IMR-90 (cell line): ENCODE results near the gene PLEKHG7. TPM values are rescaled to one million over a fixed set of nuclear protein-coding genes. Genes with fewer than 3 reads are reported as not detected.

Experiments used
- ATAC-seq: fragments of 200-7000 bp; cut with Tn5 transposase; 2 replicates; pipeline ENCODE4 v1.9.1; 2020; ENCODE audit warnings: low read depth, mild to moderate bottlenecking, moderate library complexity
- BruUV-seq: library from RNA; stranded (reverse); fragments of 400-500 nt; replicated peaks from 2 replicates; lab custom pipeline; 2021; lab: Mats Ljungman, UMichigan
- CTCF ChIA-PET: fragments of 300-600 bp; formaldehyde crosslinking; extraction: SDS; loops from one replicate; lab custom pipeline; 2021; ENCODE audit warnings: antibody characterized with exemption; lab: Yijun Ruan, JAX
- POLR2A ChIA-PET: fragments of 300-600 bp; sonication (Branson Sonifier 250); formaldehyde crosslinking; loops from one replicate; lab custom pipeline; 2022; ENCODE audit warnings: antibody characterized with exemption; ENCODE audit not compliant: unreplicated experiment; lab: Charles Lee
- DNase-seq: peaks from one replicate; pipeline ENCODE4 v3.0.0; 2013
- H2AFZ ChIP-seq: replicated peaks from 2 replicates; pipeline ENCODE3; 2013; ENCODE audit warnings: low read length, mild to moderate bottlenecking; ENCODE audit not compliant: poor library complexity
- H2AK5ac ChIP-seq: 2 replicates; pipeline ENCODE4 v1.6.1; 2013; ENCODE audit warnings: low read depth, low read length, inconsistent platforms
- H2AK9ac ChIP-seq: replicated peaks from 2 replicates; pipeline ENCODE3; 2013; ENCODE audit warnings: mild to moderate bottlenecking, low read depth, low read length, moderate library complexity; ENCODE audit not compliant: poor library complexity
- H2BK120ac ChIP-seq: 2 replicates; pipeline ENCODE4 v1.6.1; 2013; ENCODE audit warnings: low read depth, low read length, inconsistent platforms
- H2BK15ac ChIP-seq: 3 replicates; pipeline ENCODE4 v1.6.1; 2013; ENCODE audit warnings: low read depth, low read length, inconsistent platforms
- H2BK20ac ChIP-seq: 2 replicates; pipeline ENCODE4 v1.6.1; 2013; ENCODE audit warnings: low read depth, mild to moderate bottlenecking, inconsistent platforms, low read length, moderate library complexity
- H2BK5ac ChIP-seq: 2 replicates; pipeline ENCODE4 v1.6.1; 2013; ENCODE audit warnings: mild to moderate bottlenecking, low read depth, low read length, inconsistent platforms; ENCODE audit not compliant: poor library complexity, severe bottlenecking
- H3K14ac ChIP-seq: replicated peaks from 2 replicates; pipeline ENCODE4 v1.6.1; 2013; ENCODE audit warnings: low read depth, low read length, inconsistent platforms
- H3K18ac ChIP-seq: 2 replicates; pipeline ENCODE4 v1.6.1; 2013; ENCODE audit warnings: low read depth, low read length, control low read depth
- H3K23ac ChIP-seq: 2 replicates; pipeline ENCODE4 v1.6.1; 2013; ENCODE audit warnings: low read depth, low read length, inconsistent platforms
- H3K27ac ChIP-seq: 2 replicates; pipeline ENCODE4 v1.5.1; 2013; ENCODE audit warnings: mild to moderate bottlenecking, control low read depth, low read length; ENCODE audit not compliant: insufficient read depth
- H3K27me3 ChIP-seq: 2 replicates; pipeline ENCODE4 v1.6.1; 2013; ENCODE audit warnings: low read length; ENCODE audit not compliant: control insufficient read depth, insufficient read depth
- H3K36me3 ChIP-seq: 2 replicates; pipeline ENCODE4 v1.6.1; 2013; ENCODE audit warnings: low read length, mixed read lengths; ENCODE audit not compliant: control insufficient read depth, insufficient read depth
- H3K4ac ChIP-seq: 2 replicates; pipeline ENCODE4 v1.6.1; 2013; ENCODE audit warnings: low read depth, low read length, inconsistent platforms
- H3K4me1 ChIP-seq: 2 replicates; pipeline ENCODE4 v1.6.1; 2013; ENCODE audit warnings: low read length, mixed read lengths; ENCODE audit not compliant: control insufficient read depth, insufficient read depth
- H3K4me2 ChIP-seq: 2 replicates; pipeline ENCODE4 v1.6.1; 2013; ENCODE audit warnings: low read depth, mild to moderate bottlenecking, control low read depth, low read length, moderate library complexity
- H3K4me3 ChIP-seq: 2 replicates; pipeline ENCODE4 v1.5.1; 2013; ENCODE audit warnings: low read depth, mild to moderate bottlenecking, control low read depth, low read length, moderate library complexity; ENCODE audit not compliant: insufficient read depth
- H3K56ac ChIP-seq: 2 replicates; pipeline ENCODE4 v1.6.1; 2013; ENCODE audit warnings: low read length, inconsistent platforms; ENCODE audit not compliant: insufficient read depth; ENCODE audit errors: extremely low read depth
- H3K79me1 ChIP-seq, 2 experiments: 2 replicates each; pipeline ENCODE4 v1.6.1; 2013; ENCODE audit warnings: low read length in 2 of 2, inconsistent platforms in 1 of 2, low read depth in 1 of 2
- H3K9ac ChIP-seq: 2 replicates; pipeline ENCODE4 v1.6.1; 2013; ENCODE audit warnings: low read depth, low read length, control low read depth
- H3K9me1 ChIP-seq: 2 replicates; pipeline ENCODE4 v1.6.1; 2013; ENCODE audit warnings: low read length, inconsistent platforms; ENCODE audit not compliant: insufficient read depth
- H3K9me3 ChIP-seq: 2 replicates; pipeline ENCODE4 v1.6.1; 2013; ENCODE audit warnings: low read length; ENCODE audit not compliant: control insufficient read depth, insufficient read depth
- H4K20me1 ChIP-seq: 2 replicates; pipeline ENCODE4 v1.6.1; 2013; ENCODE audit warnings: low read length, inconsistent platforms; ENCODE audit not compliant: insufficient read depth
- H4K5ac ChIP-seq: 2 replicates; pipeline ENCODE4 v1.6.1; 2013; ENCODE audit warnings: mild to moderate bottlenecking, low read depth, low read length, control low read depth
- H4K8ac ChIP-seq, 2 experiments: 2 replicates each; pipeline ENCODE4 v1.6.1; 2013; ENCODE audit warnings: low read depth in 2 of 2, low read length in 2 of 2, control low read depth in 1 of 2, inconsistent platforms in 1 of 2
- H4K91ac ChIP-seq: 2 replicates; pipeline ENCODE4 v1.6.1; 2013; ENCODE audit warnings: low read depth, low read length, inconsistent platforms; ENCODE audit not compliant: insufficient read depth
- CEBPB ChIP-seq: IDR thresholded peaks from 2 replicates; pipeline ENCODE4 v1.6.1; 2012; ENCODE audit warnings: low read depth, low read length, improper control_type of control experiment
- FOS ChIP-seq: fragments of 150-350 bp; IDR thresholded peaks from 2 replicates; pipeline ENCODE4 v1.6.1; 2016; ENCODE audit warnings: low read depth, low read length
- WGBS, 2 experiments: methylation state at CpG; one replicate each; pipeline versions ENCODE4 v1.1.5 to v1.1.7; 2013; ENCODE audit warnings: missing lambda C conversion rate in 2 of 2; ENCODE audit not compliant: insufficient read length in 1 of 2; ENCODE audit errors: extremely low coverage in 2 of 2; 5-methylcytosine and 5-hydroxymethylcytosine counted together
- dilution Hi-C: fragments of 300-500 bp; cut with HindIII; formaldehyde crosslinking; loops from one replicate; pipeline ENCODE4 v1.14.3; 2018; ENCODE audit warnings: low sequenced_read_pairs; ENCODE audit not compliant: unreplicated experiment
- in situ Hi-C: fragments of 300-500 bp; cut with MboI; formaldehyde crosslinking; loops from 3 replicates; pipeline ENCODE4 v1.14.3; 2019; ENCODE audit warnings: low sequenced_read_pairs, inconsistent platforms, mixed read lengths
- intact Hi-C: fragments of 100-400 bp; cut with micrococcal nuclease; formaldehyde crosslinking; loops from 2 replicates; pipeline ENCODE4 v1.10.0; 2022
- polyA plus RNA-seq, 3 experiments: library from polyadenylated mRNA; depleted of rRNA; stranded (reverse); fragments of >200 nt; gene quantifications; 2 replicates each; pipeline ENCODE4 v1.2.3, GENCODE V29; 2012; ENCODE audit warnings: low replicate concordance in 1 of 3
- total RNA-seq: library from RNA; depleted of rRNA; stranded (reverse); fragments of >200 nt; gene quantifications from 2 replicates; pipeline ENCODE4 v1.2.3, GENCODE V29; 2012
- TF ChIP-seq, protein P1 (sequence below): conservative IDR thresholded peaks from 2 replicates; pipeline ENCODE4 v1.5.1; 2012; ENCODE audit warnings: mild to moderate bottlenecking, low read depth, low read length, improper control_type of control experiment
- TF ChIP-seq, protein P2 (sequence below): fragments of 150-350 bp; IDR thresholded peaks from 2 replicates; pipeline ENCODE4 v1.6.1; 2017; ENCODE audit warnings: mild to moderate bottlenecking, antibody characterized with exemption, low read length, low read depth

The PLEKHG7 gene
- total and polyA plus RNA-seq, 2 of the 4 experiments (the other 2 are of a cell fraction): not detected

DNA sequence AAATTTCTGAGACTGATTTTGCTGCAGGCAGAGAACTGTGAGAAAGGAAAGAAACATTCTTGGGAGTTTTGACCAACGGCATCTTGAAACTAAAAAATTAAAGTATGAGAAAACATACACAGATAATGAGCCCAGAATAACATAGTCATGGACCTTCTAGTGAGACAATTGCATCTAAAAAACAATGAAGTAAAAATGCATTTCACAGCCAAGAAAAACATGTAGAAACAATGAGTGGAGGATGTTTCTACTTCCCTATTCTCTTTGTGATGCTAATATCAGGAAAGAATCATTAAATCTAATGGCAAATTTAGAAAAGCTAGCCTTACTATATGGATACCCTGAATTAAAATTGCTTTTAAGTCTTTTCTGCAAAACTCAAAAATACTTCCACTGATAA is 12.2 kb upstream of the PLEKHG7 start:
- dilution Hi-C loops (no loop called here), intact Hi-C loops (no loop called here), in situ Hi-C loops (no loop called here)
- Histone ChIP-seq H4K5ac (no peak overlapping the region), H3K9me1 (no peaks in the 10 kb centered on the region), H3K14ac (no peak overlapping the region), H2AFZ (no peak overlapping the region), H4K20me1 (no peaks in the 10 kb centered on the region), H3K23ac (no peak overlapping the region), H3K79me1 (no peaks in the 10 kb centered on the region), H2BK120ac (no peak overlapping the region), H3K18ac (no peak overlapping the region), H3K4me2 (no peak overlapping the region), H2AK5ac (no peak overlapping the region), H3K36me3 (no peaks in the 10 kb centered on the region), H3K4me3 (no peak overlapping the region), H3K56ac (no peak overlapping the region), H4K91ac (no peak overlapping the region), H3K9me3 (0 out of 2 replicates have a peak, but pooled peaks cover 2% of the 10 kb centered on the region), H3K27ac (no peak overlapping the region), H2BK15ac (no peak overlapping the region), H3K4ac (no peak overlapping the region), H2AK9ac (no peak overlapping the region), H3K4me1 (no peaks in the 10 kb centered on the region), H3K9ac (no peak overlapping the region), H4K8ac (no peak overlapping the region), H3K27me3 (no peaks in the 10 kb centered on the region; the same call in 1 of the 2 replicates), H2BK5ac (no peak overlapping the region), H2BK20ac (no peak overlapping the region)
- ChIA-PET CTCF (no interaction called here), POLR2A (no interaction called here)
- TF ChIP-seq CEBPB: no peak
- TF ChIP-seq, protein P1, sequence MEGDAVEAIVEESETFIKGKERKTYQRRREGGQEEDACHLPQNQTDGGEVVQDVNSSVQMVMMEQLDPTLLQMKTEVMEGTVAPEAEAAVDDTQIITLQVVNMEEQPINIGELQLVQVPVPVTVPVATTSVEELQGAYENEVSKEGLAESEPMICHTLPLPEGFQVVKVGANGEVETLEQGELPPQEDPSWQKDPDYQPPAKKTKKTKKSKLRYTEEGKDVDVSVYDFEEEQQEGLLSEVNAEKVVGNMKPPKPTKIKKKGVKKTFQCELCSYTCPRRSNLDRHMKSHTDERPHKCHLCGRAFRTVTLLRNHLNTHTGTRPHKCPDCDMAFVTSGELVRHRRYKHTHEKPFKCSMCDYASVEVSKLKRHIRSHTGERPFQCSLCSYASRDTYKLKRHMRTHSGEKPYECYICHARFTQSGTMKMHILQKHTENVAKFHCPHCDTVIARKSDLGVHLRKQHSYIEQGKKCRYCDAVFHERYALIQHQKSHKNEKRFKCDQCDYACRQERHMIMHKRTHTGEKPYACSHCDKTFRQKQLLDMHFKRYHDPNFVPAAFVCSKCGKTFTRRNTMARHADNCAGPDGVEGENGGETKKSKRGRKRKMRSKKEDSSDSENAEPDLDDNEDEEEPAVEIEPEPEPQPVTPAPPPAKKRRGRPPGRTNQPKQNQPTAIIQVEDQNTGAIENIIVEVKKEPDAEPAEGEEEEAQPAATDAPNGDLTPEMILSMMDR: no peak
- TF ChIP-seq, protein P2, sequence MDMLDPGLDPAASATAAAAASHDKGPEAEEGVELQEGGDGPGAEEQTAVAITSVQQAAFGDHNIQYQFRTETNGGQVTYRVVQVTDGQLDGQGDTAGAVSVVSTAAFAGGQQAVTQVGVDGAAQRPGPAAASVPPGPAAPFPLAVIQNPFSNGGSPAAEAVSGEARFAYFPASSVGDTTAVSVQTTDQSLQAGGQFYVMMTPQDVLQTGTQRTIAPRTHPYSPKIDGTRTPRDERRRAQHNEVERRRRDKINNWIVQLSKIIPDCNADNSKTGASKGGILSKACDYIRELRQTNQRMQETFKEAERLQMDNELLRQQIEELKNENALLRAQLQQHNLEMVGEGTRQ: no peak
- TF ChIP-seq FOS: no peak
- DNase-seq (no peak), ATAC-seq (no peak)
- no TSS peak for BruUV-seq
- no CpG with 5 or more reads among the region's 1 CpG for WGBS, 2 experiments
